ENCODE data around the gene CACFD1.

DNA sequence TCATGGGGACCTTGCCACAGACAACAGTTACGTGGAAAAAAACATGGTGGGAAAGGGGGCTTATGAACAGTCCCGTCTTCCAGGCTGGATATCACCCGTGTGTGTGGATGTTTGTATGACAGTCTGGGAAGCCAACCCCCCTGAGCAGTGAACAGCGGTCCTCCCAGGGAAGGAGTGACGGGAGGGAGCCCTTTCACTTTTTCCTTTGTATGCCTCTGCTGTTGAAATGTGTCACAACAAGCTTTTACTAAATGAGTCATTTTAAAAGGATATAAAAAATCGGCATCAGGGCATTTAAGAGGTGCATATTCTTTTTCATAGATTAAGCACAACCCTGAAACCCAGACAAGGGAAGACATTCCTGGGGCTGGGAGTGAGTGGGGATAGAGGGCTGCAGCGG lies 59.9 kb downstream of the CACFD1 start:
- TF ChIP-seq, protein P1, sequence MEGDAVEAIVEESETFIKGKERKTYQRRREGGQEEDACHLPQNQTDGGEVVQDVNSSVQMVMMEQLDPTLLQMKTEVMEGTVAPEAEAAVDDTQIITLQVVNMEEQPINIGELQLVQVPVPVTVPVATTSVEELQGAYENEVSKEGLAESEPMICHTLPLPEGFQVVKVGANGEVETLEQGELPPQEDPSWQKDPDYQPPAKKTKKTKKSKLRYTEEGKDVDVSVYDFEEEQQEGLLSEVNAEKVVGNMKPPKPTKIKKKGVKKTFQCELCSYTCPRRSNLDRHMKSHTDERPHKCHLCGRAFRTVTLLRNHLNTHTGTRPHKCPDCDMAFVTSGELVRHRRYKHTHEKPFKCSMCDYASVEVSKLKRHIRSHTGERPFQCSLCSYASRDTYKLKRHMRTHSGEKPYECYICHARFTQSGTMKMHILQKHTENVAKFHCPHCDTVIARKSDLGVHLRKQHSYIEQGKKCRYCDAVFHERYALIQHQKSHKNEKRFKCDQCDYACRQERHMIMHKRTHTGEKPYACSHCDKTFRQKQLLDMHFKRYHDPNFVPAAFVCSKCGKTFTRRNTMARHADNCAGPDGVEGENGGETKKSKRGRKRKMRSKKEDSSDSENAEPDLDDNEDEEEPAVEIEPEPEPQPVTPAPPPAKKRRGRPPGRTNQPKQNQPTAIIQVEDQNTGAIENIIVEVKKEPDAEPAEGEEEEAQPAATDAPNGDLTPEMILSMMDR (IDR thresholded peaks at IDR 0.05), result no peak
- TF ChIP-seq POLR2AphosphoS5 (IDR thresholded peaks at IDR 0.05), result no peak
- TF ChIP-seq POLR2A (IDR thresholded peaks at IDR 0.05), result no peak
- no peak for TF ChIP-seq EP300 (IDR thresholded peaks at IDR 0.05)

All from sigmoid colon (tissue), 4 donors.